ENCODE data around the gene KCNQ2.

GRCh38 chr20:63432577-63433325 lies 39.7 kb downstream of the KCNQ2 start:
- no peak for TF ChIP-seq CTCF (IDR thresholded peaks at IDR 0.05; ENCODE audit: low read depth, low read length)
- no peak for TF ChIP-seq EZH2phosphoT487 (IDR thresholded peaks at IDR 0.05; ENCODE audit: low read depth)

Measured in OCI-LY3 (cell line).